HCEC 1CT (cell line): ENCODE measurements around the gene SEMA4A.
"Not testable (repeated sequence)": the region's sequence is repeated elsewhere in the genome, so short reads cannot be mapped to it uniquely, and the experiment has no call there.

Experiments
- DNase-seq: peaks from one replicate; pipeline ENCODE4 v3.0.0-alpha.2; 2017

Gene SEMA4A

GRCh38 chr1:156160000-156160742, 6.8 kb downstream of the SEMA4A start:
- DNase-seq, result no peak

- peak; percentile 64 for DNase-seq
Observed at GRCh38 chr1:156160743-156161171, 7.4 kb downstream of the SEMA4A start.

GRCh38 chr1:156162430-156163037, 9.1 kb downstream of the SEMA4A start:
- DNase-seq, result no peak

- no peak for DNase-seq
Observed at GRCh38 chr1:156163712-156164111, 10.3 kb downstream of the SEMA4A start.

GRCh38 chr1:156164125-156164831, 10.9 kb downstream of the SEMA4A start:
- DNase-seq, result no peak

- DNase-seq, result no peak
Observed at GRCh38 chr1:156165083-156165482, 11.7 kb downstream of the SEMA4A start.

- DNase-seq, result no peak
Observed at GRCh38 chr1:156167536-156167935, 14.2 kb downstream of the SEMA4A start.

GRCh38 chr1:156172696-156173470, 19.5 kb downstream of the SEMA4A start:
- DNase-seq, result no peak

GRCh38 chr1:156176610-156177210, 23.3 kb downstream of the SEMA4A start:
- no peak for DNase-seq

- DNase-seq, result no peak
Observed at GRCh38 chr1:156177919-156178654, 24.7 kb downstream of the SEMA4A start.

GRCh38 chr1:156180471-156180870, 27.1 kb downstream of the SEMA4A start:
- no peak for DNase-seq

GRCh38 chr1:156181391-156181924, 28.1 kb downstream of the SEMA4A start:
- DNase-seq, result not testable (repeated sequence)

- DNase-seq, result not testable (repeated sequence)
Observed at GRCh38 chr1:156182010-156182779, 28.8 kb downstream of the SEMA4A start.

- DNase-seq, result not testable (repeated sequence)
Observed at GRCh38 chr1:156186347-156187177, 33.2 kb downstream of the SEMA4A start.

- not testable (repeated sequence) for DNase-seq
Observed at GRCh38 chr1:156190265-156190664, 36.9 kb downstream of the SEMA4A start.

- no peak for DNase-seq
Observed at GRCh38 chr1:156191292-156191964, 38.0 kb downstream of the SEMA4A start.

- DNase-seq, result no peak
Observed at GRCh38 chr1:156193208-156193487, 39.8 kb downstream of the SEMA4A start.

GRCh38 chr1:156193488-156194299, 40.3 kb downstream of the SEMA4A start, which contains the start of gene SLC25A44:
TSS of gene SLC25A44 (plus strand) at chr1:156194104. CDS start at chr1:156199848, 5,744 bp downstream.
- peak; percentile 99 for DNase-seq

- no peak for DNase-seq
Observed at GRCh38 chr1:156194300-156194652, 40.9 kb downstream of the SEMA4A start.
